Colonic mucosa (tissue), 4 donors: Measurements from ENCODE around the gene MFSD11. TPM values are rescaled to one million over a fixed set of nuclear protein-coding genes. Genes with fewer than 3 reads are reported as not detected.
A peak's percentile ranks its signal among the peaks of the same experiment; 100 is the strongest.
"Not testable (repeated sequence)": the region's sequence is repeated elsewhere in the genome, so short reads cannot be mapped to it uniquely, and the experiment has no call there.

Experiments
- DNase-seq: peaks from one replicate; pipeline ENCODE4 v3.0.0-alpha.2; 2020
- H3K27ac ChIP-seq: fragments of 200-600 bp; one replicate; pipeline ENCODE4 v1.8.0; 2021
- H3K27me3 ChIP-seq: fragments of 200-600 bp; one replicate; pipeline ENCODE4 v1.8.0; 2021
- H3K36me3 ChIP-seq: fragments of 200-600 bp; one replicate; pipeline ENCODE4 v1.8.0; 2021
- H3K4me1 ChIP-seq: fragments of 200-600 bp; one replicate; pipeline ENCODE4 v1.8.0; 2021; ENCODE audit warnings: mild to moderate bottlenecking
- H3K4me3 ChIP-seq: fragments of 200-600 bp; one replicate; pipeline ENCODE4 v1.8.0; 2021
- H3K9ac ChIP-seq, 2 donors: one replicate each; pipeline ENCODE4 v1.7.0; 2013; ENCODE audit warnings: control low read depth in 2 of 2, low read depth in 2 of 2, low read length in 2 of 2
- H3K9me3 ChIP-seq: fragments of 200-600 bp; one replicate; pipeline ENCODE4 v1.8.0; 2021
- intact Hi-C: fragments of 100-400 bp; cut with DNase I; formaldehyde crosslinking; loops from one replicate; pipeline ENCODE4 v1.14.1; 2022
- total RNA-seq, 2 donors: library from RNA; stranded (reverse); fragmentation: NEBNext Ultra II Directional in 1 of 2; extraction: Animal tissue kit (Norgen Biotek cat#: 25700) in 1 of 2; gene quantifications; one replicate each; pipeline ENCODE4 v1.2.1, GENCODE V29; 2021
- TF ChIP-seq, protein P1 (sequence below): fragments of 200-600 bp; IDR thresholded peaks from one replicate; pipeline ENCODE4 v1.8.0; 2022; ENCODE audit warnings: antibody characterized with exemption, mild to moderate bottlenecking
- donor health status: healthy.
- donor health status: DM: no; HTN: no; CAD: no.
- donor health status: DM: no; HTN: no; CAD: no.

The MFSD11 gene
- total RNA-seq, 2 donors from 2014 or later = 24.9 to 38.9 TPM

DNA sequence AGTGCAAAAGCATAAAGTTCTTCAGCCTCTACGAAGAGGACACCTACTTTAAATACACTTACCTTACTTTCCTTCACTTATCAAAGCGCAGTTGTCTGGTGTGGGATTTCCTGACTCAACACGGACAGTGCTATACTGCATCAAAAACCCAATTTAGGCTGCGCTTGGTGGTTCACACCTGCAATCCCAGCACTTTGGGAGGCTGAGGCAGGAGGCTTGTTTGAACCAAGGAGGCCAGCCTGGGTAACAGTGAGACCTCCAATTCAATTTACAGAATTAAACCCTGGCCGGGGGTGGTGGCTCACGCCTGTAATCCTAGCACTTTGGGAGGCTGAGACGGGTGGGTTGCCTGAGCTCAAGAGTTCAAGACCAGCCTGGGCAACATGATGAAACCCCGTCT is 15.6 kb upstream of the MFSD11 start:
- intact Hi-C loops = no loop called here
- Histone ChIP-seq H3K36me3 (peaks cover 44% of the 10 kb centered on the region), H3K4me1 (peaks cover 7% of the 10 kb centered on the region), H3K9ac (no peak overlapping the region), H3K4me3 (no peak overlapping the region), H3K27me3 (no peaks in the 10 kb centered on the region), H3K9me3 (no peaks in the 10 kb centered on the region), H3K27ac (no peak overlapping the region)
- DNase-seq = no peak
- TF ChIP-seq, protein P1, sequence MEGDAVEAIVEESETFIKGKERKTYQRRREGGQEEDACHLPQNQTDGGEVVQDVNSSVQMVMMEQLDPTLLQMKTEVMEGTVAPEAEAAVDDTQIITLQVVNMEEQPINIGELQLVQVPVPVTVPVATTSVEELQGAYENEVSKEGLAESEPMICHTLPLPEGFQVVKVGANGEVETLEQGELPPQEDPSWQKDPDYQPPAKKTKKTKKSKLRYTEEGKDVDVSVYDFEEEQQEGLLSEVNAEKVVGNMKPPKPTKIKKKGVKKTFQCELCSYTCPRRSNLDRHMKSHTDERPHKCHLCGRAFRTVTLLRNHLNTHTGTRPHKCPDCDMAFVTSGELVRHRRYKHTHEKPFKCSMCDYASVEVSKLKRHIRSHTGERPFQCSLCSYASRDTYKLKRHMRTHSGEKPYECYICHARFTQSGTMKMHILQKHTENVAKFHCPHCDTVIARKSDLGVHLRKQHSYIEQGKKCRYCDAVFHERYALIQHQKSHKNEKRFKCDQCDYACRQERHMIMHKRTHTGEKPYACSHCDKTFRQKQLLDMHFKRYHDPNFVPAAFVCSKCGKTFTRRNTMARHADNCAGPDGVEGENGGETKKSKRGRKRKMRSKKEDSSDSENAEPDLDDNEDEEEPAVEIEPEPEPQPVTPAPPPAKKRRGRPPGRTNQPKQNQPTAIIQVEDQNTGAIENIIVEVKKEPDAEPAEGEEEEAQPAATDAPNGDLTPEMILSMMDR = no peak

DNA sequence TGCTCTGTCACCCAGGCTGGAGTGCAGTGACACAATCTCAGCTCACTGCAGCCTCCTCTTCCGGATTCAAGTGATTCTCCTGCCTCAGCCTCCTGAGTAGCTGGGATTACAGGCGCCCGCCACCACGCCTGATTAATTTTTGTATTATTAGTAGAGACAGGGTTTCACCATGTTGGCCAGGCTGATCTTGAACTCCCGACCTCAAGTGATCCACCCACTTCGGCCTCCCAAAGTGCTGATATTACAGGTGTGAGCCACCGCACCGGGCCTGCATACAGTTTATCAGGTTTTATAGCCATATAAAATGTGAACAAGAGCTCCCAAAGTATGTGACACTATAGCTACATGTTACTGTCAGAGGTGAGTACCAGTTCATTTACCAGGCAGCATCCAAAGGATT is 14.9 kb upstream of the MFSD11 start:
- H3K9me3 ChIP-seq, H3K27me3 ChIP-seq, DNase-seq, H3K4me1 ChIP-seq, H3K4me3 ChIP-seq, intact Hi-C loops, H3K27ac ChIP-seq, H3K9ac ChIP-seq: not testable (repeated sequence)
- H3K36me3 ChIP-seq = peaks cover 44% of the 10 kb centered on the region

DNA sequence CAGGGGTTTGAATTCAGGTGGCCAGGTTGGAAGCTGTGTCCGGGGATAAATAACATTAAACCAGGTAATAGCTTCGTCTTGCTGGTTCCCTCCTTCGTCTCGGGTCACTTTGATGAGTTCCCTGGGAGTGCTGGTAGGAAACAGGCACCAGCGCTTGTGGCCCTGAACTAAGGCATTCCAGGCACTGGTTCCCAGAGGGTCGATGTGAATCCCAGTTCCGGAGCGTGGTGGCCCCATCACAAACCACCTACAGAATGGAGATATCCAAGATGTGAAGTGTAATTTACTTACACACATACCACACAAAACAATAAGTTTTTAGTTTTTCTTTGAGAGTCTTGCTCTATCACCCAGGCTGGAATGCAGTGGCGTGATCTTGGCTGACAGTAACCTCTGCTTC is 14.1 kb upstream of the MFSD11 start:
- no peak for DNase-seq
- Histone ChIP-seq H3K27ac (no peak overlapping the region), H3K9me3 (no peaks in the 10 kb centered on the region), H3K9ac (no peak overlapping the region), H3K4me1 (peaks cover 7% of the 10 kb centered on the region), H3K36me3 (peaks cover 40% of the 10 kb centered on the region), H3K27me3 (no peaks in the 10 kb centered on the region), H3K4me3 (no peak overlapping the region)
- intact Hi-C loops = no loop called here
- TF ChIP-seq, protein P1 = no peak

DNA sequence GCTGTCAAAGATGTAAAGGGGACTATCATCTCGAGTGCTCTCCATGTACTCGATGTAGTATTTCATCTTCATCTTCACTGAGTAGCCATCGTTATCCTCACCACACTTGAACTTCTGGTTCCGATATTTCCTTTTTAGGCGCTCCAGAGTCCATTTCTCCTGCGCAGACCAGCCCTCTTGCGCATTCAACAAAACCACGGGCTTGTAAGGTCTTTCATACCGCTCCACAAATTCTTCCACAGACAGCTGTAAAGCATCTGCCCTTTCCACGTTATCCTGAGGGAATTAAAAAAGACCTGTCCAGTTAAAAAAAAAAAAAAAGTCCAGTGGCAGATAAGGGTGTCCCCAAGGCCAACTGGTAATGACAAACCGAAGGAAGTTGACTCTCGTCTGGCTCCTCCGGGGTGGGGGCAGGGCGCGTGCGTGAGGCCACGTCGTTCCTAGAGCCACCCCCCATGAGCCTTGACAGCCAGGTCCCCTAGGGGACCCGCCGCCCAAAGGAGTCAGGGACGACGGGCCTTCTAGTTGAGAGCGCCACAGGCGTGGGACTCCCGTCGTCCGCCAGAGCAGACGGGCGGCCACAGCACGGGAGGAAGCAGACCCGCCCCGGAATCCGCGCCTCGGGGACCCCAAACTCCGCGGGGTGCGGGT is 12.2 kb upstream of the MFSD11 start:
- intact Hi-C loops = no loop called here
- peaks cover 7% of the 10 kb centered on the region for H3K4me1 ChIP-seq
- H3K27me3 ChIP-seq = no peaks in the 10 kb centered on the region

DNA sequence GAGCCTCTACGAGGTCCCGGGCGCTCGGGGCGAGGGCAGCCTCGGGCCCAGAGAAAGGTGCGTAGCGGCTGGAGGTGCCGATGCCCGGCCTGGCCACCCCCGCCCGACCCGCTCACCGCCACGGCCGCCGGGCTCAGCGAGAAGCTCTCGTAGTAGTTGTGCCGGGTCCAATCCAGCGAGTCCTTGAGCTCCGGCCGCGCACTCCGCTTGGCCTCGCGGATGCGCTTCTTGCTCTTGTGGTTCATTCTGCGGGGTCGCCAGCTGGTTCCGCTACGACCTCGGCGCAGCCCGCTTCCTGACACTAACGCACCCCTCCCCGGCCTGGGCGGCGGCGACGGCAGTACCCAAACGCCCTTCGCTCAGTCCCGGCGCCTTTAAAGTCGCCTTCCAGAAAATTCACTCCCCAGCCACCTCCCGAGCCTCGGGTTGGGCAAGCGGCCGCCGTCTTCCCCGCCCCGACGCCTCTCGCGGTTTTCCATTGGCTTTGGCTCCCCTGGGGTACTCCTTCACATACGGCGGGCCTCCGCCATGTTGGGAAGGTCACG is 11.6 kb upstream of the MFSD11 start, which contains the start of gene JMJD6:
Gene JMJD6 (minus strand): TSS at position 376 of the 545 bp plus-strand sequence. CDS start 131 bp downstream, at position 245.
- no peaks in the 10 kb centered on the region for H3K9me3 ChIP-seq
- peaks cover 7% of the 10 kb centered on the region for H3K4me1 ChIP-seq
- TF ChIP-seq, protein P1 = no peak
- peaks cover 19% of the 10 kb centered on the region for H3K36me3 ChIP-seq
- peak; percentile 99 for DNase-seq
- H3K27me3 ChIP-seq = no peaks in the 10 kb centered on the region
- H3K4me3 ChIP-seq = peak within 1 kb of the TSS; percentile 98
- H3K27ac ChIP-seq = peak within 1 kb of the TSS; percentile 100
- H3K9ac ChIP-seq = peak within 1 kb of the TSS; percentile 94 to 99
- intact Hi-C loops = no loop called here

More for the DNA sequence above, 12.2 kb upstream of the MFSD11 start:
- Histone ChIP-seq H3K27ac (peak overlapping the region; percentile 100), H3K36me3 (peaks cover 23% of the 10 kb centered on the region), H3K4me3 (peak overlapping the region; percentile 98), H3K9ac (peak overlapping the region; percentile 89 to 94), H3K9me3 (no peaks in the 10 kb centered on the region)
- TF ChIP-seq, protein P1 = no peak
- peak; percentile 86 for DNase-seq
